AG09309 (cell line): ENCODE measurements around the gene PIGQ.
"Not testable (repeated sequence)": the region's sequence is repeated elsewhere in the genome, so short reads cannot be mapped to it uniquely, and the experiment has no call there.

ENCODE experiments used
- DNase-seq: peaks from one replicate; pipeline ENCODE4 v3.0.0-alpha.2; 2010; ENCODE audit warnings: low read depth
- H3K4me3 ChIP-seq: 2 replicates; pipeline ENCODE4 v1.5.1; 2011; ENCODE audit warnings: mild to moderate bottlenecking, low read depth, low read length, moderate library complexity; ENCODE audit not compliant: control insufficient read depth
- TF ChIP-seq, protein P1 (sequence below): IDR thresholded peaks from 2 replicates; pipeline ENCODE4 v1.5.1; 2011; ENCODE audit warnings: mild to moderate bottlenecking, low read depth, low read length, inconsistent platforms; ENCODE audit not compliant: insufficient read depth, control insufficient read depth; ENCODE audit errors: missing control alignments

Gene PIGQ

DNA sequence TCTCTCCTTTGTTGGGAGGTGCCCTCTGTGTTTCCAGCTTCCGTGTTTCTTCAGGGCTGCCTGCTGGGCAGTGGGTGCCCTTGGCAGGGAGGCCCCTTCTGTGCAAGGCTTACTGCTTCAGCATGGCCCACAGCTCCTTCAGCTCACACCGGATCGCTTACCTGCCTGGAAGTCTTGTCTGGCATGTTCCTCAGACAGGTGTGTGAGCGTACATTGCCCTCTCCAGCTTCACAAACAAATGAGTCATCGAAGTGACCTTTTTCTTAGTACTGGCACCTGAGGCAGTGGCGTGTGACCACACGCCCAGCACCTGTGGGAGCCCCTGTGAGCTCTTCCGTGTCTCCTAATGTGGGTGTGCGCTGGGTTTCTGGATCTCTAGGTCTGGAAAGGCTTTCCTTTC, 23.6 kb downstream of the PIGQ start:
- no peak overlapping the region for H3K4me3 ChIP-seq
- TF ChIP-seq, protein P1, sequence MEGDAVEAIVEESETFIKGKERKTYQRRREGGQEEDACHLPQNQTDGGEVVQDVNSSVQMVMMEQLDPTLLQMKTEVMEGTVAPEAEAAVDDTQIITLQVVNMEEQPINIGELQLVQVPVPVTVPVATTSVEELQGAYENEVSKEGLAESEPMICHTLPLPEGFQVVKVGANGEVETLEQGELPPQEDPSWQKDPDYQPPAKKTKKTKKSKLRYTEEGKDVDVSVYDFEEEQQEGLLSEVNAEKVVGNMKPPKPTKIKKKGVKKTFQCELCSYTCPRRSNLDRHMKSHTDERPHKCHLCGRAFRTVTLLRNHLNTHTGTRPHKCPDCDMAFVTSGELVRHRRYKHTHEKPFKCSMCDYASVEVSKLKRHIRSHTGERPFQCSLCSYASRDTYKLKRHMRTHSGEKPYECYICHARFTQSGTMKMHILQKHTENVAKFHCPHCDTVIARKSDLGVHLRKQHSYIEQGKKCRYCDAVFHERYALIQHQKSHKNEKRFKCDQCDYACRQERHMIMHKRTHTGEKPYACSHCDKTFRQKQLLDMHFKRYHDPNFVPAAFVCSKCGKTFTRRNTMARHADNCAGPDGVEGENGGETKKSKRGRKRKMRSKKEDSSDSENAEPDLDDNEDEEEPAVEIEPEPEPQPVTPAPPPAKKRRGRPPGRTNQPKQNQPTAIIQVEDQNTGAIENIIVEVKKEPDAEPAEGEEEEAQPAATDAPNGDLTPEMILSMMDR: no peak
- DNase-seq: no peak

DNA sequence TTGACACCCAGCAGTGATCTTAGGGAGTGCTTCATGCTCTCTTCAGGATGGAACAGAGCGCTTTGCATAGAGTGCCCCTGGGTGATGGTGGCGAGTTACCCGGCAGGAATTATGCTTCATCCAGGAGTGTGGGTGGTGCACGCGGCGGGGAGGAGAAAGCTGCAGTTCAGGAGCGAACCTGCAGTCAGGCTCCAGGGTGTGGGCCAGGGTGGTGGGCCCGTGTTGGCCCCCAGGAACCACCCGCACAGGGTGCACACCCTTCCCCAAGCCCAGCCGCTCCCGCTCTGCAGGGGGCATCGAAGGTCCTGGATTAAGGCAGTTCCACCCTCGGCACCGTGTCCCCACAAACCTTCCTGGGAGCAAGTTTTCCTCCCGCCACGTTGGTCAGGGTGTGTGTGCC, 24.0 kb downstream of the PIGQ start:
- DNase-seq: no peak
- H3K4me3 ChIP-seq: no peak overlapping the region
- TF ChIP-seq, protein P1: no peak

DNA sequence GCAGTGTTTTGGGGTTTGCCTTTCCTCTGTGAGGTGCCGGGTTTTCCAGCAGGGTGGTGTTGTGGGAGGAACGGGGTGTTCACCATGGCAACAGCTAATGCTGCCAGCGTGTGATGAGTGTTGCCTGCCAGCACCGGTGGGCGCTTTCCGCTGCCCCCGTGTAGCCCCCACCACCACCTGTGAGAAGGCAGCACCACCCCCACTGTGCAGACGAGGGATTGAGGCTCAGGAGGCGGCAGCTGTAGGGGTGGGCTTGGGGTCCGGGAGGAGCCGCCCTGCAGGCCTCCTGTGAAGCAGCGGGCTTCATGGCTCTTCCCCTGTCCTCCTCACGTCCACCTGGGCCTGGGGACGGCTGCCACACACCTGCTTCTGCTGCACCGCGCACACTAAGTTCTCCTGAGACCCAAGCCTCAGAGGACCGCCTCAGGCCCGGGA, 25.3 kb downstream of the PIGQ start:
- DNase-seq: no peak
- no peak overlapping the region for H3K4me3 ChIP-seq
- TF ChIP-seq, protein P1: no peak

DNA sequence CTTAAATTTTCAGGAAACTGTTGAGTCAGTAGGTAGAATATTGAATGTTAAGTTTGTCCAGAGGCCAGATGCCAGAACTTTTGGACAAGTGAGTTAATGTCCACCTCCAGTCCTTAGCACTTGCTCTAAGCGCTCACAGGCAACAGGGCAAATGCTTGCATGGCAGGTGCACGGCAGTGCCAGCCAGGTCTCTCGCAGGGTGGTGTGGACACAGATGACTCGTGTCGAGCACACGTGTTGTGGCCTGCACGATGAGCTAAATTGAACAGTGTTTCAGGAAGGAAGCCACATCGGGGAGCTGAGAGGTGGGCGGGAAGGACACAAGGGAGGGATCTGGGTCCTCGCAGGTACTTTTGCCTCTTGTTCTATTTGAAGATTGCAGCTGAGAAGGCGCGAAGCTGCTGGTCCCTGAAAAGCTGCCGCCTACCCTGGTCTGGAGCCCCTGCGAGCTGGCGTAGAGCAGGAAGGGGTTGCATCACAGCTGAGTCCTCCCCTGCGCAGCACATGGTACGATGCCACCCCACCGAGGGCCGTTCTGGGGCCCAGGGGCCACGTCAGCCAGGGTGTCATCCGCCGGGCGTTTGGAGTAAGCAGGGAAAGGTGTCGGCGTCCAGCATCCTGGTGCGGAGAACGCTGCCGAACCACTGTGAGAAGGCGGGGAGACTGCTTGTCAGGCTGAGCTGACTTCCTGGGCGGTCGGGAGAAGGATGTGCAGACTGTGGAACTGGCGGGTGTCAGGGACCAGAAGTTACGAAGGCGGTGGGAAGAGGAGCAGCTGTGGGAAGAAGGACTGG, 26.4 kb downstream of the PIGQ start:
- no peak overlapping the region for H3K4me3 ChIP-seq
- no peak for DNase-seq
- TF ChIP-seq, protein P1: no peak

DNA sequence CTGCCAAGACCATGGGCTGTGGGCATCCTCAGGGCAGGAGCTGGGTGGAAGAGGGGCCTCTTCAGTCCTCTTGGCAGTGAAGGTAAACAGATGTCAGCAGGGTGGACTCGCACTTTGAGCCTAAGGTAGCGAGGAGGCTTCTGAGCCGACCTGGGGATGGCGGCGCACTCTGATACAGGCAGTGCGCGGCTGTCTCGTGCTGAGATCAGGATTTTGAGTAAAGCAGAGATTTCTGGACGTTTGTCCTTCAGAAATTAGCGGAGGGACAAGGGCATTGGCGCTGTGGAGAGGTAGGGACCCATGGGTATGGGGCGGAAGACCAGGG, 26.9 kb downstream of the PIGQ start:
- no peak overlapping the region for H3K4me3 ChIP-seq
- DNase-seq: no peak
- TF ChIP-seq, protein P1: no peak

DNA sequence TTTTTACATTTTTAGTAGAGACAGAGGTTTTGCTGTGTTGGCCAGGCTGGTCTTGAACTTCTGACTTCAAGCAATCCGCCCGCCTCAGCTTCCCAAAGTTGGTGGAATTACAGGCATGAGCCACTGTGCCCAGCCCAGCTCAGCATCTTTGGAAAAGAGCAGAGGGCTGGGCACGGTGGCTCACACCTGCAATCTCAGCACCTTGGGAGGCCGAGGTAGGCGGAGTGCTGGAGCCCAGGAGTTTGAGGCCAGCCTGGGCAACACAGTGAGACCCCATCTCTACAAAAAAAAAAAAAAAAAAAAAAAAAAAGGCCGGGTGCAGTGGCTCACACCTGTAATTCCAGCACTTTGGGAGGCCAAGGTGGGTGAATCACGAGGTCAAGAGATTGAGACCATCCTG, 27.9 kb downstream of the PIGQ start:
- not testable (repeated sequence) for DNase-seq, H3K4me3 ChIP-seq

DNA sequence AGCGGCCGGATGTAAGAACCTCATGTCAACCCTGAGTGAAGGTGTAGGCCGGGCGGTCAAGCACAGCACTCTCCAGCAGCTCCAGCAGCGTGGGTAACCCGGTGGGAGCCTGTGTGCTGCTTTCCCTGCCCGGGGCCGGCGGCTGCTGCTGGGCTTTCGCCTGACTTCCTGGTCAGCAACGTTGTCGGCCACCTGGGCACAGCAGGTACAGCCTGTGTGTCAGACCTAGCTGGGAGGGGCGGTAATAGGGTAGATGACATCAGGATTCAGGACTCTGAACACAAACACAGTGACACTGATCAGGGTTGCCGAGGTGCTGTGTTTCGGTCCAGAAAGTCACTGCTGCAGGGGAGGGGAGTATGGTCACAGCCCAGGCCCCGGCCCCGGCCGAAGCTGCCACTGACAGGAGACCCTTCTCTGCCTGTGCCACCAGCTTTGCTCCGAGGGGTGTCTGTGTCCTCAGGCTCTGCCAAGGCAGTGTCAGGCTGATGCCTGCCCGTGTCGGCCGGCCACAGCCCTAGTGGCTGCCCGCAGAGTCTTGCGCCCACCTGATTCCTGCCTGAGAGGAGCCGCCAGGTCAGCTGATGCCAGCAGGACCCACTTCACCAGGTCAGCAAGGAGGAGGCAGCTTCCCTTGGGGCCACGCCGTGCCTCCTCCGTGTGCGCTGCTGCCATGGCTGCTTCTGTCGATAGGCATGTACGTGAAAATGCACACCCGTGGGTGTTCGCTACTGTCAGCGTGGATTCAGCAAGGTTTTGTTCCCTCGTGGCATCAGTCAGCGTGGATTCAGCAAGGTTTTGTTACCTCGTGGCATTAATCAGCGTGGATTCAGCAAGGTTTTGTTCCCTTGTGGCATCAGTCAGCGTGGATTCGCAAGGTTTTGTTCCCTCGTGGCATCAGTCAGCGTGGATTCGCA, 29.3 kb downstream of the PIGQ start:
- no peak overlapping the region for H3K4me3 ChIP-seq
- no peak for DNase-seq
- TF ChIP-seq, protein P1: no peak
